Activated CD8-positive, alpha-beta T cell treated with anti-CD3 and anti-CD28 coated beads, Interleukin-2, amount 10 ng/mL, durations not matched to agents 7 days and 5 days (primary cell): ENCODE results near the gene SERGEF. TPM values are rescaled to one million over a fixed set of nuclear protein-coding genes. Genes with fewer than 3 reads are reported as not detected.

ENCODE experiments used
- ATAC-seq: fragments of 150-1000 bp; cut with Tn5 transposase; one replicate; pipeline ENCODE4 v1.10.0; 2021; ENCODE audit warnings: moderate library complexity
- CTCF ChIA-PET: fragments of 350-600 bp; sonication (Branson Sonifier 250); formaldehyde crosslinking; loops from one replicate; lab custom pipeline; 2021; ENCODE audit warnings: antibody characterized with exemption; lab: Charles Lee
- POLR2A ChIA-PET: fragments of 350-600 bp; sonication (Branson Sonifier 250); formaldehyde crosslinking; loops from one replicate; lab custom pipeline; 2021; ENCODE audit warnings: antibody characterized with exemption; lab: Charles Lee
- DNase-seq: peaks from one replicate; pipeline ENCODE4 v3.0.0-alpha.2; 2020
- H3K27ac Mint-ChIP-seq: one replicate; pipeline ENCODE4 v1.8.0; 2021; ENCODE audit warnings: mild to moderate bottlenecking, mixed read lengths
- H3K27me3 Mint-ChIP-seq: one replicate; pipeline ENCODE4 v1.8.0; 2021; ENCODE audit warnings: low read depth, mixed read lengths
- H3K36me3 Mint-ChIP-seq: one replicate; pipeline ENCODE4 v1.8.0; 2021; ENCODE audit warnings: low read depth, mixed read lengths
- H3K4me1 Mint-ChIP-seq: one replicate; pipeline ENCODE4 v1.8.0; 2021; ENCODE audit warnings: low read depth, mixed read lengths
- H3K4me3 Mint-ChIP-seq: one replicate; pipeline ENCODE4 v1.8.0; 2021; ENCODE audit warnings: mild to moderate bottlenecking, mixed read lengths
- H3K9me3 Mint-ChIP-seq: one replicate; pipeline ENCODE4 v1.8.0; 2022; ENCODE audit warnings: mixed read lengths; ENCODE audit not compliant: insufficient read depth
- total RNA-seq, 2 experiments: library from RNA; stranded (reverse); gene quantifications; one replicate each; pipeline ENCODE4 v1.2.3, GENCODE V29; 2021

The SERGEF gene
- total RNA-seq, 2 experiments from 2014 or later: 31.9 to 35.4 TPM

DNA sequence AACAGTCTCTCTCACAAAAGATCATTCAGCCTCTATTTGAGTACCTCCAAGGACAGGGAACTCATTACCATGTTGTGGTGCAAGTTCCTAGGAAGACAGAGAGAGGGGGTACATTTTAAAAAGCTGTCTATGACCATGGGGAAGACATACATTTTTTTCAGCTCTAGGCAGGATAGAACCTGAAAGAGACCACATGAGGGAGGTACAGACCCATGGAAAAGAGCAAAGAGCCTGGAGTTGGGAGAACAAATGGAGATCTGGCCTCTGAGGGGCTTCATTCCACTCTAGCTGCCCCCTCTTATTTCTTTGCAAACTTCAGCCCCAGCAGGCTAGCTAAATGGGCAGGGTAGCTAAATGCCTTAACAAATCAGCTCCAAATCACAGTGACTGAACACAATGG is 241.9 kb downstream of the SERGEF start:
- H3K9me3 Mint-ChIP-seq: no peaks in the 10 kb centered on the region
- H3K4me1 Mint-ChIP-seq: no peaks in the 10 kb centered on the region
- DNase-seq: no peak
- no peaks in the 10 kb centered on the region for H3K27me3 Mint-ChIP-seq
- no peak overlapping the region for H3K4me3 Mint-ChIP-seq
- H3K27ac Mint-ChIP-seq: no peak overlapping the region
- no peaks in the 10 kb centered on the region for H3K36me3 Mint-ChIP-seq
- CTCF ChIA-PET: interaction anchor here (1.3 kb wide), 1 partner anchor 12 kb away, joined by 4 read pairs; no protein-coding TSS in a partner anchor
- no peak for ATAC-seq
- POLR2A ChIA-PET: no interaction called here

DNA sequence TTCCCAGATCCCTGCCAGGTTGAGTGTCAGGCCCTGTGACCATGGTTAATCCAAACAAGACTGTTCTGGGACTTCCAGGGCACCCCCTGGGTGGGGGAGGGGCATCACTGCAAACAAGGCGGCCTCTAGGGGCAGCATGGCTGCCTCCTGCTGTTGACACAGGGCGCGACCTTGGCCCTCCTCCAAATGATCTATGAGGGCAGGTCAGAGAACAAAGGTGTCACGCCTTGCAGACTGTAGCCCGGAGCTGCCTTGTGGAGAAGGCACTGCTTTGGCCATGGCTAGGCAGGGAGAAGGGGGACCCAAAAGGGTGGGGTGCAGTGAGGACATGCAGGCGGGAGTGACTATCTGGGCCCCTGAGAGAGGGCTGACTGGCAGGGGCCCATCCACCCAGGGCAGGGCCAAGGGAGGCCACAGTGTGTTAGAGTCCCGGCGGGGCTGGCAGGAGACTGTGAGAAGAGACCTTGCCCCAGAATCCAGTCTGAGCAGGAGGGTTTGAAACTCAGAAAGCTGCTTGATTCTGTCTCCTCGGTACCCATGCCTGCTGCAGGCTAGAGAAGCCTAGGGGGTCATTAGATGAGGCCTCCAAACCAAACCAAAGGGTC is 242.7 kb downstream of the SERGEF start:
- Mint-ChIP-seq H3K27ac (no peak overlapping the region), H3K9me3 (no peaks in the 10 kb centered on the region), H3K36me3 (no peaks in the 10 kb centered on the region), H3K4me3 (no peak overlapping the region), H3K27me3 (no peaks in the 10 kb centered on the region), H3K4me1 (no peaks in the 10 kb centered on the region)
- DNase-seq: no peak
- no peak for ATAC-seq
- CTCF ChIA-PET: interaction anchor here (1.3 kb wide), 1 partner anchor 11 kb away, joined by 4 read pairs; no protein-coding TSS in a partner anchor
- POLR2A ChIA-PET: no interaction called here

DNA sequence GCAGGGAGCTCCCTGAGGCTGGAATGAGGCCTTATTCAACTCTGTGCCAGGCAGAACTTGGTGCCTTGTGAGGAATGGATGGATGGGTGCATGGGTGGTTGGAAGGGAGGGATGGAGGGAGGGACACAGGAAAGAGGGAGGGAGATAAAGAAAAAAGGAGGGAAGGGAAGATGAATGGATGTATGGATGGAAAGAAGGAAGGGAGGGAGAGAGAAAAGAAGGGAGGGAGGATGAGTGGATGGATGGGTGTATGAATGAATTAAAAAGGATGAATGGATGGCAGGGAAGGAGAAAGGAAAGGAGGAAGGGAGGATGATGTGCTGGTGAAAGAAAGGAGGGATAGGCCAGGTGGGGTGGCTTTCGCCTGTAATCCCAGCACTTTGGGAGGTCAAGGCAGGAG is 243.6 kb downstream of the SERGEF start:
- ChIA-PET CTCF (interaction anchor here (1.2 kb wide), 1 partner anchor 210 kb away, joined by 3 read pairs; no protein-coding TSS in a partner anchor), POLR2A (no interaction called here)
- no peak for ATAC-seq
- Mint-ChIP-seq H3K4me3 (no peak overlapping the region), H3K27ac (no peak overlapping the region), H3K27me3 (no peaks in the 10 kb centered on the region), H3K36me3 (no peaks in the 10 kb centered on the region), H3K9me3 (no peaks in the 10 kb centered on the region), H3K4me1 (no peaks in the 10 kb centered on the region)
- DNase-seq: no peak

DNA sequence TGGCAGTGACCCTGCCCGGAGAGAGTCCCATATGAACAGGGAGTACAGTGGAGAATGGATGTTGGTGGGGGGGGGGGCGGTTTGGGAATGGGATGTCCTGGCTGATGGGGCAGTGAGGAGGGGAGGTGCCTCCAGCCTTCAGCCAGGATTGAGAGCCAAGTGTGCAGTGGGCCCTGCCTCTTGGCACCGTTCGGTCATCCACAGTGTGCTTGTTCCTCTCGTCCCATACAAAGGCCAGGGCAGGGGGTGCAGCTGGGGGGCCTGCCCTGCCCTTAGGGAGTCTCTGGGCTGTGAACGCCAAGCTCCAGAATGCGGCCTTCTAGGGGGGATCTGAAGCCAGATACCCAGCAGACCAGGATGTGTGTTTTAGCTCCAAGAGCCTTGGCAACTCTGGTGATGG is 244.3 kb downstream of the SERGEF start:
- CTCF ChIA-PET: interaction anchor here (1.2 kb wide), 1 partner anchor 210 kb away, joined by 3 read pairs; no protein-coding TSS in a partner anchor

DNA sequence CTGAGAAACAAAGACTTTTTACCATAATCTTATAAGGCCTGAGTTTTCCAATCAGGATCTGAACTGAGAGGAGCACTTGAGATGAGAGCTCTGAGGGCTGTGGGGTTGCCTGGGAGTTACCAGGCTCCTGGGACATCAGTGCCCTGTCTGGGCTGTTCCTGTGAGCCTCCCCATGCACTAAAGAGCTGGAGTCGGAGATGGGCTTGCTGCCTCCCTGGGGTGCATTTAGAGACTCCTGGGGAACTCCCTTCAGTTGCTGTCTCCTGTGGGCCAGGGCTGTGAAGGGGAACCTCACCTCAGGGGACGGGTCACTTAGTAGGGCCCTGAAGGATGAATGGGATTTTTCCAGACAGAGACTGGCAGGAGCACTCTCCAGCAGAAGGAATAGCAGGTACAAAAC is 244.9 kb downstream of the SERGEF start:
- ChIA-PET CTCF (interaction anchor here (1.8 kb wide), 1 partner anchor 210 kb away, joined by 7 read pairs; no protein-coding TSS in a partner anchor), POLR2A (no interaction called here)

More for the DNA sequence above, 244.3 kb downstream of the SERGEF start:
- POLR2A ChIA-PET: no interaction called here
- Mint-ChIP-seq H3K27ac (no peak overlapping the region), H3K27me3 (no peaks in the 10 kb centered on the region), H3K9me3 (no peaks in the 10 kb centered on the region), H3K4me1 (no peaks in the 10 kb centered on the region), H3K36me3 (no peaks in the 10 kb centered on the region), H3K4me3 (no peak overlapping the region)
- ATAC-seq: no peak
- DNase-seq: no peak

DNA sequence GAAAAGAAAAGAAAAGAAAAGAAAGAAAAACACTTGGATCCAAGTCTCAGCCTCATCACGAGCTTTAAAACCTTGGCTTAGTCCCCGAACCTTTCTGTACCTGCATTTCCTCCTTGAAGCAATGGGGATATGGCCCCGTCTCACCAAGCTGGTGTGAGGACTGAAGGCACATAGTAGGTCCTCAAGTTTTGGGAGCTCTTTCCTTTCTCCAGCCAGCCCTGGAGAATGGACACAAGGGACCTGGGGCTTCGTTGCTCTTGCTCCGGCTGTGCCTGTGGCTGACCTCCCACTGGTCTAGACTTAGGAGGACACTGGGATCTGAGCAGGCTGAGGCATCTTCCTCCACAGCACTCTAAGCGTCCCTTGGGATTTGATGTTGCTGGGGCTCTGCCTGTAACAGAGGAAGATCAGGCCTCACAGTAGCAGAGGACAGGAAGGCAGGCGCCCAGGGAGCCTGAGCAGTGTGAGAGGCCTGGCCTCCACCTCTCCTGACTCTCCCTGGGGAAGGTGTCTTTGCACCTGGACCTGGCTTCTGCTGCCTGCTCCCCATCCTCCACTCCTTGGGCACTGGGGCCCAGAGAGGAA is 245.5 kb downstream of the SERGEF start:
- no peaks in the 10 kb centered on the region for H3K27me3 Mint-ChIP-seq
- DNase-seq (no peak), ATAC-seq (no peak)
- CTCF ChIA-PET: interaction anchor here (1.8 kb wide), 1 partner anchor 211 kb away, joined by 7 read pairs; no protein-coding TSS in a partner anchor
- POLR2A ChIA-PET: no interaction called here
- no peaks in the 10 kb centered on the region for H3K36me3 Mint-ChIP-seq
- no peak overlapping the region for H3K4me3 Mint-ChIP-seq
- H3K9me3 Mint-ChIP-seq: no peaks in the 10 kb centered on the region
- H3K27ac Mint-ChIP-seq: no peak overlapping the region
- no peaks in the 10 kb centered on the region for H3K4me1 Mint-ChIP-seq

More for the DNA sequence above, 244.9 kb downstream of the SERGEF start:
- no peaks in the 10 kb centered on the region for H3K9me3 Mint-ChIP-seq
- H3K27me3 Mint-ChIP-seq: no peaks in the 10 kb centered on the region
- H3K4me3 Mint-ChIP-seq: no peak overlapping the region
- H3K27ac Mint-ChIP-seq: no peak overlapping the region
- H3K36me3 Mint-ChIP-seq: no peaks in the 10 kb centered on the region
- DNase-seq (no peak), ATAC-seq (no peak)
- H3K4me1 Mint-ChIP-seq: no peaks in the 10 kb centered on the region

DNA sequence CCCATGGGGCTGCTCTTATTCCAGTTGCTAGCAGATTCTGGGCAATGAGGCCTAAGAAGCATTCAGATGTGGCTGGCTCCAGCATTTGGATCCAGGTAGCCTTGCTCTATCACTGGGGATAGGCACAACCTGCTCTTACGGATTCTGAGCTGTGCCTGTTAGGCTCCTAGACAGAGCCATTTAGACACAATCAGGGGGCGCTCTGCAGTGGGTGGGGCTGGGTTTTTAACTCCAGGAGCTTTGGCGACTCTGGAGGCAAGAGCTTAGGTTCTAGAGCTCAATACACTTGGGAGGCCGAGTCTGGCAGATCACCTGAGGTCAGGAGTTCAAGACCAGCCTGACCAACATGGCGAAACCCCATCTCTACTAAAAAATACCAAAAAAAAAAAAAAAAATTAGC is 246.3 kb downstream of the SERGEF start:
- Mint-ChIP-seq H3K27ac (no peak overlapping the region), H3K4me3 (no peak overlapping the region), H3K4me1 (no peaks in the 10 kb centered on the region), H3K9me3 (no peaks in the 10 kb centered on the region), H3K36me3 (no peaks in the 10 kb centered on the region), H3K27me3 (no peaks in the 10 kb centered on the region)
- POLR2A ChIA-PET: no interaction called here
- CTCF ChIA-PET: interaction anchor here (1.8 kb wide), 1 partner anchor 211 kb away, joined by 7 read pairs; no protein-coding TSS in a partner anchor
- no peak for ATAC-seq
- no peak for DNase-seq

DNA sequence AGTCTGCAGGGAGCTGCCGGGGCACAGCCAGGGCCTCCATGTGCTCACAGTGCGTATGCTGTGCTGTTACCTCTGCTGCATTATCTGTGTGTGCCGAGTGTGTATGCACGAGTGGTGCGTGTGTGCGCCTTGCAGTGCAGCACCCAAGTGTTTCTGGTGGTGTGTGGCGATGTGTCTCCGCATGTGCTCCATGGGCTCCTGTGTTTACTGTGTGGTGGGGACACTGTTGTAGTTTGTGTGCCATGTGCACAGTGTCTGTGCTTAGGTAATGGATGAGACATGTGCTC is 246.8 kb downstream of the SERGEF start:
- no peaks in the 10 kb centered on the region for H3K27me3 Mint-ChIP-seq
- CTCF ChIA-PET: no interaction called here
- ATAC-seq: no peak
- no peaks in the 10 kb centered on the region for H3K4me1 Mint-ChIP-seq
- POLR2A ChIA-PET: no interaction called here
- H3K27ac Mint-ChIP-seq: no peak overlapping the region
- H3K4me3 Mint-ChIP-seq: no peak overlapping the region
- no peak for DNase-seq
- H3K9me3 Mint-ChIP-seq: no peaks in the 10 kb centered on the region
- no peaks in the 10 kb centered on the region for H3K36me3 Mint-ChIP-seq

DNA sequence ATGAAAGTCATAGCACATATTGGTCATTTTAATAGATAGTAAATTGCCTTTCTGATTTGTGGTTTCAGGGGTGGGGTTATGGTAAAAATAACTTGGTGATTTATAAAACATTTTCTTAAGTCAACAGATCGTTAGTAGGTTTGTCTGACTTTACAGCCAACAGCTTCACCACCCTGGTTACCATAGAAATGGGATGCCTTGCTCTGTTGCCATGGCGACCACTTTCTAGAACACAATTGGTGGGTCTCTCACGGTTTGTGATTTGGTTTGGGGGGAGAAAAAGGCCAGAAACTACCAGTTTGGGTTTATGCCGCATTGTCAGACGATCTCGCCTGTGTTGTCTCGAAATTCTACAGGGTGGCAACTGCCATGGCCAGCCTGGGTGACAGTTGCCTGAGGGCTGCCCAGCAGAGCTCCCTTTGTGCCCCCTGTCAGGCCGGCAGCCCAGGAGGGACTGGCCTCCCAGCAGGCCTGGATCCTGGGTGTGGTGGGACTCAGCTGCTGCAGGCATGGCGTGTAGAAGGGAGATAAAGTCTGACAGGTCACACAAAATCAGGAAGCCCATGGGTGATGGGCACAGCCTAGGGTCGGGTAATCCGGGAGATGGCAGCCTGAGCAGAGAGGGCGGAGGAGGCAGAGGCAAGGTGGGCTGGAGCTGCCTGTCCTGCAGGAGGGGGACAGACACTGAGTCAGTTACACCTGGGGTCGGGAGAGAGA is 247.3 kb downstream of the SERGEF start:
- DNase-seq (no peak), ATAC-seq (no peak)
- Mint-ChIP-seq H3K27me3 (no peaks in the 10 kb centered on the region), H3K36me3 (no peaks in the 10 kb centered on the region), H3K27ac (no peak overlapping the region), H3K4me3 (no peak overlapping the region), H3K4me1 (no peaks in the 10 kb centered on the region), H3K9me3 (no peaks in the 10 kb centered on the region)
- CTCF ChIA-PET: no interaction called here
- POLR2A ChIA-PET: no interaction called here

DNA sequence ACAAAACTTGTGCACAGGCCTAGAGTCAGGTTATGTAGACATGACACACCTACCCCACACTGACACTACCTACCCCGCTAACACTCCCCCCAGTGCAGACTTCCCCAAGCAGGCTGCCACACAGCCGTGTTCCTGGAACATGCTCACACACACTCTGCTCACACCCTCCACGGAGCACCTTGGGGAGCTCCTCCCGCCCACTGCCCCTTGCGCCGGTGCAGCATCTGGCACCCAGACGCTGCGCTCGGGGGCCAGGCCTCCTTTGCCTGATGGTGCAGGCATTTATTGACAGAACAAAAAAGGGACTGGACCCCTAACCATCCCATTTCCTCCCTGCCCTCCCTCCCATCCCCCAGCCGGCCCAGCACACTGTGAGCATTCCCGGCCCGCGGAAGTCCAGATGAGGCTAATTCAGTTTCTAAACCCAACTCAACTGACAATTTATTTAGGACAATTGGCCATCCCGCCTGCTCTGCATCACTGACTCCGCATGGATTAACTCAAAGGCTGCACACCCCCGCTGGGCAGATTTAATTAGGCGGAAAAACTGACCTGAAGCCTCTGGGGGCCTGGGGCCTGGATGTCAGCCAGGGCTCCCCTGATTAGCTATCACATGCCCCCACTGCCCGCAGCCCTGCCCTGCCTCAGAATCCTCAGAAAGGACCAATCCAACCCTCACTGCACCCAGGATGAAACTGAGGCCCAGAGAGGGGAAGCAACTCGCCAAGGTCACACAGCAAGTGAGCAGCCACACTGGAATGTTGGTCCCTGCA is 248.2 kb downstream of the SERGEF start:
- H3K27me3 Mint-ChIP-seq: no peaks in the 10 kb centered on the region
- no peak overlapping the region for H3K27ac Mint-ChIP-seq
- ChIA-PET POLR2A (no interaction called here), CTCF (no interaction called here)
- no peaks in the 10 kb centered on the region for H3K4me1 Mint-ChIP-seq
- DNase-seq: no peak
- H3K9me3 Mint-ChIP-seq: no peaks in the 10 kb centered on the region
- no peaks in the 10 kb centered on the region for H3K36me3 Mint-ChIP-seq
- no peak for ATAC-seq
- no peak overlapping the region for H3K4me3 Mint-ChIP-seq

DNA sequence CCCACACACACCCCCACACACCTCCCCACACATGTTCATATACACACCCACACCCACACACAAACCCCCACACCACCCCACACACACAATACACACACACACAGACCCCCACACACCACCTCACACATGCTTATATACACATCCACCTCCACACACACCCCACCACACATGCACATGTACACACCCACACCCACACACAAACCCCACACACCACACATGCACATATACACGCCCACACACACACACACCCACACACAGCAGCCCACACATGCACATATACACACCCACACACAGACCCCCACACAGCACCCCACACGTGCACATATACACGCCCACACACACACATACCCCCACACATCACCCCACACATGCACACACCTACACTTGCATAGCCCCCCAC is 249.1 kb downstream of the SERGEF start:
- DNase-seq: no peak
- Mint-ChIP-seq H3K27me3 (no peaks in the 10 kb centered on the region), H3K4me1 (no peaks in the 10 kb centered on the region), H3K4me3 (no peak overlapping the region), H3K27ac (no peak overlapping the region), H3K9me3 (no peaks in the 10 kb centered on the region), H3K36me3 (no peaks in the 10 kb centered on the region)
- no peak for ATAC-seq
- CTCF ChIA-PET: no interaction called here
- POLR2A ChIA-PET: no interaction called here

DNA sequence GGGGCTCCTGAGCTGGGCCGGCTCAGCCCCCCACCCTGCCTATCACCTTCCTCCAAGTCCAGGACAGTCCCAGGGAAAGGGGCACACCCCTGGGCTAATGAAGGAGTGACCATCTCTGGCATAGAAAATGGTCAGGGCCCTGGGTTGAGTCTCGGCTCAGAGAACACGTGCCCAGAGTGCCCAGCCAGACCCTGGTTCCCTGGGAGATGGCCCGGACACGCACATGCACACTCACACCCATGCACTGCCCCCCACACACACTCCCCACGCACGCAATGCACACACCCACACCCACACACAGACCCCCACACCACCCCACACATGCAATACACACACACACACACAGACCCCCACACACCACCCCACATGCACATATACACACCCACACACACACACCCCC is 249.6 kb downstream of the SERGEF start:
- Mint-ChIP-seq H3K27me3 (peaks cover 3% of the 10 kb centered on the region), H3K27ac (no peak overlapping the region), H3K4me3 (no peak overlapping the region), H3K9me3 (no peaks in the 10 kb centered on the region), H3K36me3 (no peaks in the 10 kb centered on the region), H3K4me1 (no peaks in the 10 kb centered on the region)
- ATAC-seq (no peak), DNase-seq (no peak)
- CTCF ChIA-PET: no interaction called here
- POLR2A ChIA-PET: no interaction called here
